ENCODE data around the gene WDR35.

WDR35 gene

DNA sequence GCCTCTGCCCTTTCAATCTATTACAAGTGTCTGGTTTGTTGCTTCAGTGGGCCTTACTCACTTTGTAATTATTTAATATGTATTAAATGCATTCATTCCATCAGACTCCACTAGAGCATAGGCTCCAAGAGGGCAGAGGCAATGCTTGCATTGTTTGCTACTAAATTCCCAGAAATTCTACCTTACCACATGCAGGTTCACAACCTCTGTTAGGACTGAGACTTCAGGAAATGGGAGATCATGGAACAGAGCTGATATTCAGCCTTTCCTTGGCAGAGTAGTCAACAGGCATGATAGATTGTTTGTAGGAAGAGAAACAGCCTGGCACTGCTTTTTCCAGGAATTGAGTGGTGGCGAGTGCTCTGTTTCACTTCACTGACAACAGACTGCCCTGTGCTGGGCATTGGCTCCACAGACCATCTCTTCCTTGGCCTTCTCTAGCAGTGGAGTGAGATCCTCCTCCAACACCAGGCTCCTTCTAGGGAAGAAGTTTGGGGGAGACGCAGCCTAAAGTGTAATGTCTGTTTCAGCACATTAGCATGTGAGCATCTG is 28.8 kb upstream of the WDR35 start:
- TF ChIP-seq ZNF8 (CRISPR knock-in tag; IDR thresholded peaks at IDR 0.05) (no peak), OSR1 (CRISPR knock-in tag; IDR thresholded peaks at IDR 0.05) (no peak)
- no peak for ATAC-seq

DNA sequence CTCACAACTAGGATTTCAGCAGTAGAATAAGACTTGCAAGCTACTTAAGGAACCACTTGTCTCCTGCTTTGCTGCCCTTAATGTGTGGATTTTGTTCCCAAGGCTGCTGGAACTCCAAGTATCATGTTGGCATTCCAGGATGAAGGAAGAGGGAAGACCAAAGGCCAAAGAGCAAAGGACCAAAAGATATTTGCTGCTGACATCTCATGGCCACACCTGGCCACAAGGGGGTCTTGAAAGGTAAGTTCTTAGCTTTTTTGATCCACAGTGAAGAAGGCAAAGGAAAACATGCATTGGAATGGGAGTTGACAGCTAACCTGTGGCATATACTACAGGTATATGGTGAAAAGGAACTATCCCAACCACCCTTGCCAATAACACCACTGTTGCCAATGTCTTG is 26.4 kb upstream of the WDR35 start:
- ATAC-seq, result no peak
- no peak for TF ChIP-seq BACH2 (CRISPR knock-in tag; IDR thresholded peaks at IDR 0.05; ENCODE audit: borderline replicate concordance)
- TF ChIP-seq ESRRG (CRISPR knock-in tag; IDR thresholded peaks at IDR 0.05), result no peak
- TF ChIP-seq, protein P1, sequence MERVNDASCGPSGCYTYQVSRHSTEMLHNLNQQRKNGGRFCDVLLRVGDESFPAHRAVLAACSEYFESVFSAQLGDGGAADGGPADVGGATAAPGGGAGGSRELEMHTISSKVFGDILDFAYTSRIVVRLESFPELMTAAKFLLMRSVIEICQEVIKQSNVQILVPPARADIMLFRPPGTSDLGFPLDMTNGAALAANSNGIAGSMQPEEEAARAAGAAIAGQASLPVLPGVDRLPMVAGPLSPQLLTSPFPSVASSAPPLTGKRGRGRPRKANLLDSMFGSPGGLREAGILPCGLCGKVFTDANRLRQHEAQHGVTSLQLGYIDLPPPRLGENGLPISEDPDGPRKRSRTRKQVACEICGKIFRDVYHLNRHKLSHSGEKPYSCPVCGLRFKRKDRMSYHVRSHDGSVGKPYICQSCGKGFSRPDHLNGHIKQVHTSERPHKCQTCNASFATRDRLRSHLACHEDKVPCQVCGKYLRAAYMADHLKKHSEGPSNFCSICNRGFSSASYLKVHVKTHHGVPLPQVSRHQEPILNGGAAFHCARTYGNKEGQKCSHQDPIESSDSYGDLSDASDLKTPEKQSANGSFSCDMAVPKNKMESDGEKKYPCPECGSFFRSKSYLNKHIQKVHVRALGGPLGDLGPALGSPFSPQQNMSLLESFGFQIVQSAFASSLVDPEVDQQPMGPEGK (CRISPR knock-in tag; IDR thresholded peaks at IDR 0.05; ENCODE audit: borderline replicate concordance), result no peak
- no peak for TF ChIP-seq ZNF70 (CRISPR knock-in tag; IDR thresholded peaks at IDR 0.05)
- TF ChIP-seq RARB (CRISPR knock-in tag; IDR thresholded peaks at IDR 0.05), result no peak
- TF ChIP-seq ISL1 (CRISPR knock-in tag; IDR thresholded peaks at IDR 0.05), result no peak
- no peak for TF ChIP-seq TCF4 (CRISPR knock-in tag; IDR thresholded peaks at IDR 0.05; ENCODE audit: borderline replicate concordance)
- no peak for TF ChIP-seq ZFP30 (CRISPR knock-in tag; IDR thresholded peaks at IDR 0.05)
- no peak for TF ChIP-seq ZNF8 (CRISPR knock-in tag; IDR thresholded peaks at IDR 0.05)
- no peak for TF ChIP-seq ZFP3 (CRISPR knock-in tag; IDR thresholded peaks at IDR 0.05)
- no peak for TF ChIP-seq TOX (CRISPR knock-in tag; IDR thresholded peaks at IDR 0.05; ENCODE audit: borderline replicate concordance)
- TF ChIP-seq ZC3H10 (CRISPR knock-in tag; IDR thresholded peaks at IDR 0.05), result no peak

DNA sequence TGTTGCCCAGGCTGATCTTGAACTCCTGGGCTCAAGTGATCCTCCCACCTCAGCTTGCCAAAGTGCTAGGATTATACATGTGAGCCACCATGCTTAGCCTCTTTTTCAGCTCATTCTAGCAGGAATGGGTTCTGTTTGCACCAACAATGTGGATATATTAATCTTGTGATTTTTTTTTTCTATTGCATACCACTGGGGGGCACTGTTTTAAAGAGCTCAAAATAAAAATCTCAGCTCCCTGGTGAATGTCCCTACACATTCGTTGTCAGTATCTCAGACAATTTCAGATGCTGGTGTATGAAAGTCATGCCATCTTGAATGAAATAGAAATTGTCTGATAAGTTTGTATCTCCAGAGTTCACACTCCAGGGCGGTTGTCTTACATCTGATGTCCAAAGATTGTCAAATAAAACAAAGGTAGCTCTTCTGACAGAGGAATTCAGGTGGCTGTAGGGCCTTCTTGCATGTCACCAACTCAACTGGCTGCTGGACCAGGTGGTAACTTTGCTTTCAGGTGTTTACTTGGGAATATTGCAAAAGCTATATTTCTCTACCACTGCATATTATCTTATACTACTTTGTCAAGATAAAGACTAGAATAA is 25.7 kb upstream of the WDR35 start:
- TF ChIP-seq TOX (CRISPR knock-in tag; IDR thresholded peaks at IDR 0.05; ENCODE audit: borderline replicate concordance), result no peak
- TF ChIP-seq OSR1 (CRISPR knock-in tag; IDR thresholded peaks at IDR 0.05), result no peak
- no peak for TF ChIP-seq ESRRG (CRISPR knock-in tag; IDR thresholded peaks at IDR 0.05)
- TF ChIP-seq ARNTL (CRISPR knock-in tag; IDR thresholded peaks at IDR 0.05; ENCODE audit: borderline replicate concordance, low read depth), result no peak
- TF ChIP-seq GLIS3 (CRISPR knock-in tag; IDR thresholded peaks at IDR 0.05), result no peak
- no peak for TF ChIP-seq ZFP3 (CRISPR knock-in tag; IDR thresholded peaks at IDR 0.05)
- no peak for TF ChIP-seq ISL1 (CRISPR knock-in tag; IDR thresholded peaks at IDR 0.05)
- TF ChIP-seq BACH2 (CRISPR knock-in tag; IDR thresholded peaks at IDR 0.05; ENCODE audit: borderline replicate concordance), result no peak
- TF ChIP-seq, protein P2, sequence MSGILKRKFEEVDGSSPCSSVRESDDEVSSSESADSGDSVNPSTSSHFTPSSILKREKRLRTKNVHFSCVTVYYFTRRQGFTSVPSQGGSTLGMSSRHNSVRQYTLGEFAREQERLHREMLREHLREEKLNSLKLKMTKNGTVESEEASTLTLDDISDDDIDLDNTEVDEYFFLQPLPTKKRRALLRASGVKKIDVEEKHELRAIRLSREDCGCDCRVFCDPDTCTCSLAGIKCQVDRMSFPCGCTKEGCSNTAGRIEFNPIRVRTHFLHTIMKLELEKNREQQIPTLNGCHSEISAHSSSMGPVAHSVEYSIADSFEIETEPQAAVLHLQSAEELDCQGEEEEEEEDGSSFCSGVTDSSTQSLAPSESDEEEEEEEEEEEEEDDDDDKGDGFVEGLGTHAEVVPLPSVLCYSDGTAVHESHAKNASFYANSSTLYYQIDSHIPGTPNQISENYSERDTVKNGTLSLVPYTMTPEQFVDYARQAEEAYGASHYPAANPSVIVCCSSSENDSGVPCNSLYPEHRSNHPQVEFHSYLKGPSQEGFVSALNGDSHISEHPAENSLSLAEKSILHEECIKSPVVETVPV (CRISPR knock-in tag; IDR thresholded peaks at IDR 0.05), result no peak
- no peak for TF ChIP-seq ZFP30 (CRISPR knock-in tag; IDR thresholded peaks at IDR 0.05)
- no peak for TF ChIP-seq RARB (CRISPR knock-in tag; IDR thresholded peaks at IDR 0.05)
- no peak for TF ChIP-seq TCF4 (CRISPR knock-in tag; IDR thresholded peaks at IDR 0.05; ENCODE audit: borderline replicate concordance)
- TF ChIP-seq, protein P1 (CRISPR knock-in tag; IDR thresholded peaks at IDR 0.05; ENCODE audit: borderline replicate concordance), result no peak
- ATAC-seq, result peak; percentile 65

DNA sequence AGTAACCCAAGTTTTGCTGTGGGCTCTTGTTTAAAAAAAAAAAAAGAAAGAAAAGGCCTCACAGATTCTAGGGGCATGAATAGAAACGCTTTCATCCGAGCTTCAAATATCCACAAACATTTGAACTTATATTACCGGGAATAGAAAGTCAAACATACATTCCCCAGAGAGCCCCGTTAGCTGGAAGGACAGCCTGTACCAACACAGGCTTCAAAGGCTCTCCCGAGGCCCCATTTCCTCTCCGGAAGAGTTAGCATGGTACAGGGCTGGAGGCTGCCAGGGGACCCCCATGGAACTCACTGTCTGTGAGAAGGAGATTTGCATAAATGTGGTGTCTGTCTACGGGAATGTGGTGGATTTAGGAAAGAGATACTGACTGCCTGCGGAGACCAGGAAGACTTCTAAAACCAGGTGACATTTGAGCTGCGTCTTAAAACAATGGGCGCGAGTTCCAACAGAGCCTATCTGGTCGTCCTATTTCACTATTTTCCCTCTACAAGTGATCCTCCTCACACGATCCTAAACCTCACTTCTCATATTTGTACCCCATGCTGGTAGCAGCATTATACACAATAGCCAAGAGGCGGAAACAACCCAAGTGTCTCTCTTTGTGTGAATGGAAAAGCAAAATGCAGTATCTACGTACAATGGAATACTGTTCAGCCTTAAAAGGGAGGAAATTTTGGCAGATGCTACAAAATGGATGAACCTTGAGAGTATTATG is 23.4 kb upstream of the WDR35 start:
- ATAC-seq, result no peak; the same call in 2 of the 3 replicates
- TF ChIP-seq CSDC2 (CRISPR knock-in tag; IDR thresholded peaks at IDR 0.05) (no peak), OSR1 (CRISPR knock-in tag; IDR thresholded peaks at IDR 0.05) (no peak), ZC3H10 (CRISPR knock-in tag; IDR thresholded peaks at IDR 0.05) (no peak), TOX (CRISPR knock-in tag; IDR thresholded peaks at IDR 0.05; ENCODE audit: borderline replicate concordance) (no peak), ZNF70 (CRISPR knock-in tag; IDR thresholded peaks at IDR 0.05) (no peak), ESRRG (CRISPR knock-in tag; IDR thresholded peaks at IDR 0.05) (no peak), ISL1 (CRISPR knock-in tag; IDR thresholded peaks at IDR 0.05) (no peak), ZFP30 (CRISPR knock-in tag; IDR thresholded peaks at IDR 0.05) (no peak), ARNTL (CRISPR knock-in tag; IDR thresholded peaks at IDR 0.05; ENCODE audit: borderline replicate concordance, low read depth) (no peak), ZFP3 (CRISPR knock-in tag; IDR thresholded peaks at IDR 0.05) (no peak), PPARA (CRISPR knock-in tag; IDR thresholded peaks at IDR 0.05; ENCODE audit: borderline replicate concordance) (no peak), RARB (CRISPR knock-in tag; IDR thresholded peaks at IDR 0.05) (no peak), TCF4 (CRISPR knock-in tag; IDR thresholded peaks at IDR 0.05; ENCODE audit: borderline replicate concordance) (no peak)
- TF ChIP-seq, protein P3, sequence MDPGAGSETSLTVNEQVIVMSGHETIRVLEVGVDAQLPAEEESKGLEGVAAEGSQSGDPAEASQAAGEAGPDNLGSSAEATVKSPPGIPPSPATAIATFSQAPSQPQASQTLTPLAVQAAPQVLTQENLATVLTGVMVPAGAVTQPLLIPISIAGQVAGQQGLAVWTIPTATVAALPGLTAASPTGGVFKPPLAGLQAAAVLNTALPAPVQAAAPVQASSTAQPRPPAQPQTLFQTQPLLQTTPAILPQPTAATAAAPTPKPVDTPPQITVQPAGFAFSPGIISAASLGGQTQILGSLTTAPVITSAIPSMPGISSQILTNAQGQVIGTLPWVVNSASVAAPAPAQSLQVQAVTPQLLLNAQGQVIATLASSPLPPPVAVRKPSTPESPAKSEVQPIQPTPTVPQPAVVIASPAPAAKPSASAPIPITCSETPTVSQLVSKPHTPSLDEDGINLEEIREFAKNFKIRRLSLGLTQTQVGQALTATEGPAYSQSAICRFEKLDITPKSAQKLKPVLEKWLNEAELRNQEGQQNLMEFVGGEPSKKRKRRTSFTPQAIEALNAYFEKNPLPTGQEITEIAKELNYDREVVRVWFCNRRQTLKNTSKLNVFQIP (CRISPR knock-in tag; IDR thresholded peaks at IDR 0.05; ENCODE audit: borderline replicate concordance, low read depth), result no peak
- TF ChIP-seq, protein P2 (CRISPR knock-in tag; IDR thresholded peaks at IDR 0.05), result no peak
